T-helper 2 cell treated with Interferon-gamma antibody and Interleukin-4, amounts not matched to agents 100 ng/mL and 5 ng/mL, for 36 hours (primary cell): ENCODE results near the gene SEPHS2. TPM values are rescaled to one million over a fixed set of nuclear protein-coding genes. Genes with fewer than 3 reads are reported as not detected.
"Not testable (repeated sequence)": the region's sequence is repeated elsewhere in the genome, so short reads cannot be mapped to it uniquely, and the experiment has no call there.

Experiments used
- intact Hi-C: fragments of 100-400 bp; cut with micrococcal nuclease; formaldehyde crosslinking; loops from one replicate; pipeline ENCODE4 v1.15.1; 2023
- total RNA-seq: library from RNA; stranded (reverse); gene quantifications from 2 replicates; pipeline ENCODE4 v1.2.3, GENCODE V29; 2022

Gene SEPHS2
- 73.9 and 78.5 TPM in 2 replicates for total RNA-seq

- intact Hi-C loops = loop anchor here (1.0 kb wide), 2 partner anchors 15 to 28 kb away; partner anchors contain the start of gene DCTPP1
Measured at GRCh38 chr16:30445408-30446202, at the start of gene SEPHS2. SEPHS2 (minus strand) TSS chr16:30445874; CDS start chr16:30445727, 147 bp downstream.

- intact Hi-C loops = no loop called here
Measured at GRCh38 chr16:30494709-30495108, 49.0 kb upstream of the SEPHS2 start.

DNA sequence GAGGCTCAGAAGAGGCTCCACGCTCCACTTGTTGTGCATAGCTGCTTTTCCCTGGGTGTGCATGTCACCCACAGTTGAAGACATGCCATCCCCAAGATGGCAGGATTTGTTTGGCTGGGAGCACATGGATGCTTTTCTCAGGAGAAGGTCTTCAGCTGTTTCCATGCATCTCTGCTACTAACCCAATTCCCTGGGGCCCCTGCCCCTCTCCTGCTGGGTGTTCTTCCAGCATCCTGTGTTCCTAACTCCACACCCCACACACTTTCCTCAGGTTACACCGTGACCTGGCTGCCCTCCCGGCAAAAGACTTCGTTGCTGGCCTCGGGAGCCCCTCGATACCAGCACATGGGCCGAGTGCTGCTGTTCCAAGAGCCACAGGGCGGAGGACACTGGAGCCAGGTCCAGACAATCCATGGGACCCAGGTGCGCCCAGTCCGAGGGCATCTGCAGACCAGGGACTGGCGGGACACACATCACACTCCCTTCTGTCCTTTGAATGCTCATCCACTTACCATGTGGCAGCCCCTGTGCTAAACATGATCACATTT, 48.3 kb upstream of the SEPHS2 start:
- intact Hi-C loops = no loop called here

DNA sequence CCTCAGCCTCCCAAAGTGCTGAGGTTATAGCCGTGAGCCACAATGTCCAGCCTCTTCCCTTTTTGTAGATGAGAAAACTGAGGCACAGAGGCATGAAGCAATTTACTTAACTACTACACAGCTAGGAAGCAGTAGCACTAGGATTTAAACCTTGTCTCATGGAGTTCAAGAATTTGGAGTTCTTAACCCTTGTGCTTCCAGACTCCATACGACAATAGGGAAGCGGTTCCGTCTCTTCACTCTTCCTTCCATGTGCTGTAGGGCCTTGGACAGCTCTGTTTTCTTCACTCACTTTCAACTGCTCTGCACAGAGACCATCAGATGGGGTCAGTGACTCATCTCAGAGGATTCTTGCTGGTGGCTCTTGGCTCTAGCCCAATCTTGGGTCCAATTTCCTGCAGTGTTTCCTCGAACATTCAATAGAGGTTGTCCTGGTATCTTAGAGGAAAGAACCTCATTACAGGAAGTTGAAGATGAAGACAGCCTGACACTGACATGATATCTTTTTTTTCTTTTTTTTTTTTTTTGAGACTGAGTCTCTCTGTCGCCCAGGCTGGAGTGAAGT, 46.2 kb upstream of the SEPHS2 start:
- intact Hi-C loops = no loop called here

- intact Hi-C loops = no loop called here
Measured at GRCh38 chr16:30491229-30491628, 45.6 kb upstream of the SEPHS2 start.

DNA sequence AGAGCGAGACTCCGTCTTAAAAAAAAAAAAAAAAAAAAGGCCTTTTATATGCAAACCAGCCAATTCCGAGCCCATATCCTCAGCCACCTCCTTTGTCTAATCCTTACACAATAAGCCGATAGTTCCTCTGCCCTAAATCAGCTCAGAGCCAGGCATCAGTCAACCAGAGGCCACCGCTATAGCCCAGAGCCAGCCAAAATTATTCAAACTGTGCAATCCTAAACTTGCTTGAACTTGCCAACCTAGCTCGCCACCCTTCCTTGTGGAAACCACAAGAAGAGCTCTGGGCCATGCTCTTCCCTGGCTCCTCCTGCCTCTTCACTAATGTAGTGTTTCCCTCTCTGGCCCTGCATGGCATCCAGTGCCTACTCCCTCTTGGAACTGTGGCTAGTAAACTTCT, 44.5 kb upstream of the SEPHS2 start:
- intact Hi-C loops = no loop called here

GRCh38 chr16:30488764-30489605, 43.3 kb upstream of the SEPHS2 start:
- intact Hi-C loops = no loop called here

DNA sequence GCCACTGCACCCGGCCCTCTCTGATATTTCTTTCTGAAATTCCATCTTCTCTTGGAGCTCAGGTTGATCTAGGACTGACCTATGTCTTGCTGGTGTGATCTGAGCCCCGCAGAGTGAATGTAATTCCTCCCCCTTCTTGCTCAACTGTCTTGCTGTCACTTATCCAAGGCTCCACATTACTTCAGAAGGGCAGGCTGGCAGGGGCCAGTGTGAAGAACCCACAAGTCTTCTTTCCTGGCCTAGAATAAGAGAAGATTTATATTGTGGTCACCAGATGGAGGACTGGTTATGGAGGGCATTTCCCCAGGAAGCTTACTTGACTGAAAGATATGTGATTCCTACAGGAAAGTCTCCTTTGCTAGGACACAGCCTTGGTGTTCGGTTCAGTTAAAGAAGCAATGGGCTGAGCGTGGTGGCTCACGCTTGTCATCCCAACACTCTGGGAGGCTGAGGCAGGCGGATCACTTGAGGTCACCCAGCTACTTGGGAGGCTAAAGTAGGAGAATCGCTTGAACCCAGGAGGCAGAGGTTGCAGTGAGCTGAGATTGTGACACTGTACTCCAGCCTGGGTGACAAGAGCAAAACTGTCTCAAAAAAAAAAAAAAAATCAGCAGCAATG, 40.3 kb upstream of the SEPHS2 start:
- intact Hi-C loops = no loop called here

DNA sequence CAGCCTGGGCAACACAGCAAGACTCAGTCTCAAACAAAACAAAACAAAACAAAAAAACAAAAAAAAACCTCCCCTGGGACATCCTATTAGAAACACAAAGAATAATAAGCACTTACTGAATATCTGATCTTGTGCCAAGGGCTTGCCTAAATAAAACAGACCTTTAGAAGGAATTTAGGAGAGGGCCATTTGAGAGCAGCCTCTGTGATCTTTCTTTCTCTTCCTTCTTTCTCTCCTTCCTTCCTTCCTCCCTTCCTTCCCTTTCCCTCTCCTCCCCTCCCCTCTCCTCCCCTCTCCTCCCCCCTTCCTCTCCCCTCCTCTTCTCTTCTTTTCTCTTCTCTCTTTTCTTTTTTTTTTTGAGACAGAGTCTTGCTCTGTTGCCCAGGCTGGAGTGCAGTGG, 39.2 kb upstream of the SEPHS2 start:
- intact Hi-C loops = no loop called here

DNA sequence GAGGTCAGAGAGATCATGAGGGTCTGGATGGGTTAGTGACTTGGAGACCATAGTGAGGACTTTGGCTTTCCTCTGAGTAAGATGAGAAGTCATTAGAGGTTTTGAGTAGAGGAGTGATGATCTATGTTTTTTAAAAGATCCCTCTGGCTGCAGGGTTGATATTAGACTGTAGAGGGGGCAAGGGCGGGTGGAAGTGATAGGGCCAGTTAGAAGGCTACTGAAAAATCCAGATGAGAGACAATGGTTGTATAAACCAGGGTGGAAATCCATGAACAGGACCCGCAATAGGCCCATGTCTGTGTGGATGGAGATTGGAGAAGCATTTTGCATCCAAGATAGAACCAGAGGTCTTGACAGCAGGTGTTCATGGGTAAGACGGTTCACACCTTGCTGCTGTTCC, 36.7 kb upstream of the SEPHS2 start:
- intact Hi-C loops = no loop called here

DNA sequence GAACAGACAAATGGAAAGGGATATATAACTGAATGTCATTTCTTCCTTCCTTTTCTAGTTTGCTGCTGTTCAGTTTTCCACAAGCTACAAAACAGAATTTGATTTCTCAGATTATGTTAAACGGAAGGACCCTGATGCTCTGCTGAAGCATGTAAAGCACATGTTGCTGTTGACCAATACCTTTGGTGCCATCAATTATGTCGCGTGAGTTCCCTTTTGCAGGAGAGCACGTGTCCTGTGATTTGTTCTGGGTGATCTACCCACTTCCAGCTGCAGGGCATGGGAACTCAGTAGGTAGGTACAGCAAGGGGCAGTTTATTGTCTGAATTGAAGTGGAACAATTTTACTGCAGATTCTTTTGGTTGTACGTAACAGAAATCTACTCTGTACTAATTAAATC, 35.7 kb upstream of the SEPHS2 start:
- intact Hi-C loops = no loop called here

DNA sequence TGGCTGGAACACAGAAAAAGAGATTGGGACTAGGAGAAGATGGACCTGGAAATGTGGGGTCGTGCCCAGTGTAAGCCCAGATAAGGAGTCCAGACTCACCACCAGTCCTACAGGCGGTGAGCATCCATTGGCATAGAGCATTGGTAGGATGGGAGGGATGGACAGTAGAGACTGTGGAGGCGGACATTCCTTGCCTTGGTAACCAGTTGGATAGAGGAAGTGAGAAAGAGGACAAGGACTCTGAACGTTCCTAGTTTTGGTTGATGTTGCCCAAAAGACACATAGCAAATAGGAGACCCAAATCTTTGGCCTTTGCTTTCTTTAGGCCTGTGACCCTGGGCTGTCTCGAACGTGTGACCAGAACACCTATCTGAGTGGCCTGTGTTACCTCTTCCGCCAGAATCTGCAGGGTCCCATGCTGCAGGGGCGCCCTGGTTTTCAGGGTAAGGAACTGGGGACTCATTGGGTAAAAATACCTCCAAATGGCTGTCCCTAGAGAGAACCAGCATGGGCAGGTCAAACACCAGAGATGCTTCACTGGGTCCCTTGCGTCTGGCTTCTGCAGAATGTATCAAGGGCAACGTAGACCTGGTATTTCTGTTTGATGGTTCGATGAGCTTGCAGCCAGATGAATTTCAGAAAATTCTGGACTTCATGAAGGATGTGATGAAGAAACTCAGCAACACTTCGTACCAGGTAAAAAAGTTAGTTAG, 33.2 kb upstream of the SEPHS2 start:
- intact Hi-C loops = no loop called here

- intact Hi-C loops = not testable (repeated sequence)
Measured at GRCh38 chr16:30477773-30478172, 32.1 kb upstream of the SEPHS2 start.

DNA sequence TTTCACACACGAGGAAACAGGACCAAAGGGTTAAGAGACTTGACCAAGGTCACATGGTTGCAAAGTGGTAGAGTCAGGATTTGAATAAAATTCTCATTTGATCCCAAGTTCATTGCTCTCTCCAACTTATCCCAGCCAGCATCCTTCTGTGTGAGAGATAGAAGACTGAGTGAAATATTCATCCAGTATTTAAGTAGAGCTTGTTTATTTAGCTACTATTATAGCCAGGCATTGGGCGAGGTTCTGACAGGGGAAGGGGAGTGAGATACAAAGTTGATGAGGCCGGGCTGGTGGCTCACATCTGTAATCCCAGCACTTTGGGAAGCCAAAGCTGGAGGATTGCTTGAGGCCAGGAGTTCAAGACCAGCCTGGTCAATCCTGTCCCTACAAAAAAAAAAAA, 31.3 kb upstream of the SEPHS2 start:
- intact Hi-C loops = no loop called here

- intact Hi-C loops = loop anchor here (5.0 kb wide), 2 partner anchors 42 to 102 kb away; partner anchors contain the start of genes DCTPP1, MYL11 and TBC1D10B
Measured at GRCh38 chr16:30474684-30475083, 29.0 kb upstream of the SEPHS2 start.

DNA sequence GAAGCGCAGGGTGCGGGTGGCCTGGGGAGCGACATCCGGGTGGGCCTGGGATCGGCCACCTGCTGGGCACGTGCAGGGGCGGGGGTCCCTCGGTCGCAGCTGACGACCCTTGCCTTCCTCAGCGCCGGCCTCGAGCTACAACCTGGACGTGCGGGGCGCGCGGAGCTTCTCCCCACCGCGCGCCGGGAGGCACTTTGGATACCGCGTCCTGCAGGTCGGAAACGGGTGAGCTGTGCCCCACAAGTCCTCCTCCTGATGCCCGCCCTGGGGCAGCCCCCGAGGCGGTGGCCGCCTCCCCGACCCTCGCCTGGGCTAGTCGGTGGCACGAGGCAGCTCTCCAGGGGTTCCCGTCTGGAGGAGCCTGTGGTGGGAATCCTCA, 28.4 kb upstream of the SEPHS2 start:
- intact Hi-C loops = loop anchor here (5.0 kb wide), 2 partner anchors 42 to 102 kb away; partner anchors contain the start of genes DCTPP1, MYL11 and TBC1D10B

GRCh38 chr16:30473231-30474073, 27.8 kb upstream of the SEPHS2 start:
- intact Hi-C loops = loop anchor here (1.0 to 5.0 kb wide), 3 partner anchors 28 to 101 kb away; partner anchors contain the start of genes DCTPP1, MYL11, SEPHS2 and TBC1D10B

GRCh38 chr16:30472328-30472942, 26.8 kb upstream of the SEPHS2 start, which contains the start of gene ITGAL:
ITGAL (plus strand) TSS chr16:30472742; CDS start chr16:30472838, 96 bp downstream.
- intact Hi-C loops = loop anchor here (5.0 kb wide), 2 partner anchors 40 to 100 kb away; partner anchors contain the start of genes DCTPP1, MYL11 and TBC1D10B

DNA sequence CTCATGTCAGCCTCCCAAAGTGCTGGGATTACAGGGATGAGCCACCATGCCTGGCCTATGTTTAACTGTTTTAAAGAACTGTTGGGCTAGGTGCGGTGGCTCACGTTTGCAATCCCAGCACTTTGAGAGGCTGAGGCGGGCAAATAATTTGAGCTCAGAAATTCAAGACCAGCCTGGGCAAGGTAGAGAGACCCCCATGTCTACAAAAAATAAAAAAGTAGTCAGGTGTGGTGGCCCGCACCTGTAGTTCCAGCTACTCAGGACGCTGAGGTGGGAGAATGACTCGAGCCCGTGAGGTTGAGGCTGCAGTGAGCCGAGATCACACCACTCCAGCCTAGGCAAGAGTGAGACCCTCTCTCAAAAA, 24.9 kb upstream of the SEPHS2 start:
- intact Hi-C loops = loop anchor here (5.0 kb wide), 2 partner anchors 38 to 98 kb away; partner anchors contain the start of genes DCTPP1, MYL11 and TBC1D10B
